Neural cell (in vitro differentiated cells): ENCODE results near the gene PHGDH. TPM values are rescaled to one million over a fixed set of nuclear protein-coding genes. Genes with fewer than 3 reads are reported as not detected.

ENCODE experiments used
- H2AFZ ChIP-seq: fragments of 200-600, 300-800 bp; sonication (generic), shearing (Covaris generic); 2 replicates; pipeline ENCODE4 v1.6.0; 2014; ENCODE audit warnings: low read depth, mild to moderate bottlenecking, antibody characterized with exemption, low read length, moderate library complexity
- H3F3A ChIP-seq: fragments of 200-600 bp; shearing (Covaris generic); 2 replicates; pipeline ENCODE4 v1.6.1; 2016; ENCODE audit warnings: mild to moderate bottlenecking, moderate library complexity, mixed read lengths, antibody characterized with exemption, low read length; ENCODE audit not compliant: insufficient read depth, poor library complexity, severe bottlenecking
- H3K27ac ChIP-seq: fragments of 200-600, 300-800 bp; sonication (generic), shearing (Covaris generic); 2 replicates; pipeline ENCODE4 v1.5.1; 2014; ENCODE audit warnings: mild to moderate bottlenecking, low read length, moderate library complexity
- H3K27me3 ChIP-seq: fragments of 300-800, 200-600 bp; sonication (generic), shearing (Covaris generic); 2 replicates; pipeline ENCODE4 v1.6.0; 2014; ENCODE audit warnings: mild to moderate bottlenecking, low read depth, low read length, moderate library complexity; ENCODE audit not compliant: insufficient read depth
- H3K36me3 ChIP-seq: fragments of 300-800, 200-600 bp; sonication (generic), shearing (Covaris generic); 2 replicates; pipeline ENCODE4 v1.5.1; 2014; ENCODE audit warnings: mild to moderate bottlenecking, antibody characterized with exemption, low read length, moderate library complexity; ENCODE audit not compliant: insufficient read depth
- H3K4me2 ChIP-seq: fragments of 300-800, 200-600 bp; sonication (generic), shearing (Covaris generic); 2 replicates; pipeline ENCODE4 v1.6.0; 2014; ENCODE audit warnings: mild to moderate bottlenecking, low read length
- H3K4me3 ChIP-seq: fragments of 300-800, 200-600 bp; sonication (generic), shearing (Covaris generic); 2 replicates; pipeline ENCODE4 v1.5.1; 2014; ENCODE audit warnings: mild to moderate bottlenecking, low read length, moderate library complexity
- H3K79me2 ChIP-seq: fragments of 200-600 bp; shearing (Covaris generic); replicated peaks from 2 replicates; pipeline ENCODE4 v1.6.0; 2014; ENCODE audit warnings: mild to moderate bottlenecking, low read length, moderate library complexity; ENCODE audit not compliant: insufficient read depth
- H3K9ac ChIP-seq: fragments of 300-800, 200-600 bp; sonication (generic), shearing (Covaris generic); 2 replicates; pipeline ENCODE4 v1.6.1; 2016; ENCODE audit warnings: mild to moderate bottlenecking, low read length, mixed read lengths
- H3K9me2 ChIP-seq: fragments of 200-600 bp; shearing (Covaris generic); 2 replicates; pipeline ENCODE4 v1.6.1; 2016; ENCODE audit warnings: mild to moderate bottlenecking, low read length, mixed read lengths; ENCODE audit not compliant: insufficient read depth
- H3K9me3 ChIP-seq: fragments of 200-600, 300-800 bp; sonication (generic), shearing (Covaris generic); 2 replicates; pipeline ENCODE4 v1.6.1; 2016; ENCODE audit warnings: mild to moderate bottlenecking, mixed run types, low read length, moderate library complexity, mixed read lengths
- H4K20me1 ChIP-seq: fragments of 200-600 bp; shearing (Covaris generic); 2 replicates; pipeline ENCODE4 v1.6.1; 2016; ENCODE audit warnings: mild to moderate bottlenecking, mixed run types; ENCODE audit not compliant: insufficient read depth
- EP300 ChIP-seq: fragments of 450-650 bp; conservative IDR thresholded peaks from 2 replicates; pipeline ENCODE4 v1.6.1; 2014; ENCODE audit warnings: antibody characterized with exemption, mild to moderate bottlenecking, moderate library complexity; ENCODE audit not compliant: poor library complexity, severe bottlenecking
- EZH2 ChIP-seq: fragments of 200-600, 300-800 bp; shearing (Covaris generic), sonication (generic); IDR thresholded peaks from 2 replicates; pipeline ENCODE4 v1.6.1; 2014; ENCODE audit warnings: antibody characterized with exemption, low read length, borderline replicate concordance, mild to moderate bottlenecking; ENCODE audit not compliant: insufficient read depth, poor library complexity, severe bottlenecking
- MXI1 ChIP-seq: fragments of 450-650 bp; conservative IDR thresholded peaks from 2 replicates; pipeline ENCODE4 v1.6.1; 2014; ENCODE audit warnings: antibody characterized with exemption, mild to moderate bottlenecking; ENCODE audit not compliant: poor library complexity, severe bottlenecking
- POLR2AphosphoS5 ChIP-seq: IDR thresholded peaks from 2 replicates; pipeline ENCODE4 v1.6.1; 2012
- RAD21 ChIP-seq: fragments of 450-650 bp; conservative IDR thresholded peaks from 2 replicates; pipeline ENCODE4 v1.6.1; 2014; ENCODE audit warnings: antibody characterized with exemption, mild to moderate bottlenecking, moderate library complexity
- REST ChIP-seq: IDR thresholded peaks from 2 replicates; pipeline ENCODE4 v1.6.1; 2012; ENCODE audit warnings: borderline replicate concordance
- SMC3 ChIP-seq: fragments of 450-650 bp; conservative IDR thresholded peaks from 2 replicates; pipeline ENCODE4 v1.6.1; 2014; ENCODE audit warnings: antibody characterized with exemption, mild to moderate bottlenecking, moderate library complexity; ENCODE audit not compliant: poor library complexity
- TAF1 ChIP-seq: IDR thresholded peaks from 2 replicates; pipeline ENCODE4 v1.6.1; 2012; ENCODE audit warnings: low read depth
- polyA plus RNA-seq: library from polyadenylated mRNA; depleted of rRNA; stranded (reverse); fragments of >200 nt; gene quantifications from 2 replicates; pipeline ENCODE4 v1.2.3, GENCODE V29; 2014
- TF ChIP-seq, protein P1 (sequence below): fragments of 450-650 bp; IDR thresholded peaks from 2 replicates; pipeline ENCODE4 v1.5.1; 2014; ENCODE audit warnings: antibody characterized with exemption, mild to moderate bottlenecking, moderate library complexity; ENCODE audit not compliant: poor library complexity, severe bottlenecking

Gene PHGDH
- polyA plus RNA-seq, 1 donor from 2014 or later, result 11.8 TPM

GRCh38 chr1:119778359-119778758 lies 66.6 kb downstream of the PHGDH start:
- no peaks in the 10 kb centered on the region for H3F3A ChIP-seq
- no peaks in the 10 kb centered on the region for H4K20me1 ChIP-seq
- no peaks in the 10 kb centered on the region for H3K36me3 ChIP-seq
- no peak overlapping the region for H3K27ac ChIP-seq
- H3K79me2 ChIP-seq, result no peaks in the 10 kb centered on the region
- no peak overlapping the region for H3K4me3 ChIP-seq
- TF ChIP-seq EP300, result no peak
- TF ChIP-seq POLR2AphosphoS5, result no peak
- TF ChIP-seq, protein P1, sequence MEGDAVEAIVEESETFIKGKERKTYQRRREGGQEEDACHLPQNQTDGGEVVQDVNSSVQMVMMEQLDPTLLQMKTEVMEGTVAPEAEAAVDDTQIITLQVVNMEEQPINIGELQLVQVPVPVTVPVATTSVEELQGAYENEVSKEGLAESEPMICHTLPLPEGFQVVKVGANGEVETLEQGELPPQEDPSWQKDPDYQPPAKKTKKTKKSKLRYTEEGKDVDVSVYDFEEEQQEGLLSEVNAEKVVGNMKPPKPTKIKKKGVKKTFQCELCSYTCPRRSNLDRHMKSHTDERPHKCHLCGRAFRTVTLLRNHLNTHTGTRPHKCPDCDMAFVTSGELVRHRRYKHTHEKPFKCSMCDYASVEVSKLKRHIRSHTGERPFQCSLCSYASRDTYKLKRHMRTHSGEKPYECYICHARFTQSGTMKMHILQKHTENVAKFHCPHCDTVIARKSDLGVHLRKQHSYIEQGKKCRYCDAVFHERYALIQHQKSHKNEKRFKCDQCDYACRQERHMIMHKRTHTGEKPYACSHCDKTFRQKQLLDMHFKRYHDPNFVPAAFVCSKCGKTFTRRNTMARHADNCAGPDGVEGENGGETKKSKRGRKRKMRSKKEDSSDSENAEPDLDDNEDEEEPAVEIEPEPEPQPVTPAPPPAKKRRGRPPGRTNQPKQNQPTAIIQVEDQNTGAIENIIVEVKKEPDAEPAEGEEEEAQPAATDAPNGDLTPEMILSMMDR, result no peak
- no peak for TF ChIP-seq EZH2
- TF ChIP-seq SMC3, result no peak
- no peaks in the 10 kb centered on the region for H3K27me3 ChIP-seq
- H3K9me3 ChIP-seq, result no peaks in the 10 kb centered on the region
- H2AFZ ChIP-seq, result no peak overlapping the region
- H3K9ac ChIP-seq, result no peak overlapping the region
- no peak overlapping the region for H3K4me2 ChIP-seq
- H3K9me2 ChIP-seq, result no peaks in the 10 kb centered on the region

DNA sequence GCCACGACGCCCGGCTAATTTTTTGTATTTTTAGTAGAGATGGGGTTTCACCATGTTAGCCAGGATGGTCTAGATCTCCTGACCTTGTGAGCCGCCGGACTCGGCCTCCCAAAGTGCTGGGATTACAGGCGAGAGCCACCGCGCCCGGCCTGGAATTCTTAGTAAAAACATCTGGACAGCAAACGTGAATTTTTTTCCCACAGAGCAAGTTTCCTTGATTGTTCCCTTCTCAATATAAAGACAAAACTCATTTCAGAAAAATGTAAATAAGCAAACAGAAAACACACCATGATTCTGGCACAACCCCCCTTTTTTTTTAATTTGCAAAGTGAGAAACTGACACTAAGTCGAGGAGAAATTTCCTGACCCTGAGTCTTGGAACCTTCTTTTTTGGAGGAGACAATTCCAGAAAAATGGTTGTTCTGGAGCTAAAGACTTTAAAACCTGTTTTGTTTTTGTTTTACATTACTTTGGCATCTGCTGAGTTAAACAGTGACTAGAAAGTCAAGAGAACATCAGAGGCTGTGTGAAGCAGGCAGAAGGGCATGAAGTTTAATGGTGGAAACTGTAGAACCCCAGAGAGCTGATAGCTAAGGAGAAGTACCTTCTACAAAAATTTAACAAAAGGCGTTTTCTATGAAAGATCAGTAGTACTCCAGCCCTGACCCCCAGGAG lies 67.3 kb downstream of the PHGDH start:
- no peaks in the 10 kb centered on the region for H4K20me1 ChIP-seq
- H3K9me3 ChIP-seq, result no peaks in the 10 kb centered on the region
- H3K9ac ChIP-seq, result no peak overlapping the region
- no peak overlapping the region for H3K4me2 ChIP-seq
- no peaks in the 10 kb centered on the region for H3K9me2 ChIP-seq
- H3K27me3 ChIP-seq, result no peaks in the 10 kb centered on the region
- no peaks in the 10 kb centered on the region for H3F3A ChIP-seq
- no peaks in the 10 kb centered on the region for H3K79me2 ChIP-seq
- no peak overlapping the region for H3K27ac ChIP-seq
- no peak overlapping the region for H2AFZ ChIP-seq
- TF ChIP-seq MXI1, result no peak
- TF ChIP-seq TAF1, result no peak
- TF ChIP-seq REST, result no peak
- TF ChIP-seq POLR2AphosphoS5, result no peak
- no peak for TF ChIP-seq EP300
- no peak for TF ChIP-seq SMC3
- TF ChIP-seq RAD21, result no peak
- TF ChIP-seq, protein P1, result no peak
- no peak for TF ChIP-seq EZH2
- H3K4me3 ChIP-seq, result no peak overlapping the region
- no peaks in the 10 kb centered on the region for H3K36me3 ChIP-seq
